Body of pancreas (tissue), 4 donors: ENCODE data around the gene ACCS.

Source experiments
- POLR2A ChIP-seq, 3 donors: fragments of 450-650 bp; IDR thresholded peaks; one replicate each; pipeline ENCODE4 v1.6.1; 2016; ENCODE audit warnings: antibody characterized with exemption in 3 of 3, mild to moderate bottlenecking in 2 of 3
- TF ChIP-seq, protein P1 (sequence below), 7 experiments: fragments of 450-650 bp in 4 of 7; fragments of 200-600 bp in 3 of 7; sonication (generic) in 3 of 7; IDR thresholded peaks; one replicate each; pipeline ENCODE4 v1.5.1; 2016 to 2019; ENCODE audit warnings: antibody characterized with exemption in 7 of 7

GRCh38 chr11:44034639-44035038 lies 31.4 kb upstream of the ACCS start:
- TF ChIP-seq, protein P1, sequence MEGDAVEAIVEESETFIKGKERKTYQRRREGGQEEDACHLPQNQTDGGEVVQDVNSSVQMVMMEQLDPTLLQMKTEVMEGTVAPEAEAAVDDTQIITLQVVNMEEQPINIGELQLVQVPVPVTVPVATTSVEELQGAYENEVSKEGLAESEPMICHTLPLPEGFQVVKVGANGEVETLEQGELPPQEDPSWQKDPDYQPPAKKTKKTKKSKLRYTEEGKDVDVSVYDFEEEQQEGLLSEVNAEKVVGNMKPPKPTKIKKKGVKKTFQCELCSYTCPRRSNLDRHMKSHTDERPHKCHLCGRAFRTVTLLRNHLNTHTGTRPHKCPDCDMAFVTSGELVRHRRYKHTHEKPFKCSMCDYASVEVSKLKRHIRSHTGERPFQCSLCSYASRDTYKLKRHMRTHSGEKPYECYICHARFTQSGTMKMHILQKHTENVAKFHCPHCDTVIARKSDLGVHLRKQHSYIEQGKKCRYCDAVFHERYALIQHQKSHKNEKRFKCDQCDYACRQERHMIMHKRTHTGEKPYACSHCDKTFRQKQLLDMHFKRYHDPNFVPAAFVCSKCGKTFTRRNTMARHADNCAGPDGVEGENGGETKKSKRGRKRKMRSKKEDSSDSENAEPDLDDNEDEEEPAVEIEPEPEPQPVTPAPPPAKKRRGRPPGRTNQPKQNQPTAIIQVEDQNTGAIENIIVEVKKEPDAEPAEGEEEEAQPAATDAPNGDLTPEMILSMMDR (IDR thresholded peaks at IDR 0.05): no peak
- TF ChIP-seq POLR2A (IDR thresholded peaks at IDR 0.05): no peak
